ENCODE measurements around the gene TUBGCP6.

DNA sequence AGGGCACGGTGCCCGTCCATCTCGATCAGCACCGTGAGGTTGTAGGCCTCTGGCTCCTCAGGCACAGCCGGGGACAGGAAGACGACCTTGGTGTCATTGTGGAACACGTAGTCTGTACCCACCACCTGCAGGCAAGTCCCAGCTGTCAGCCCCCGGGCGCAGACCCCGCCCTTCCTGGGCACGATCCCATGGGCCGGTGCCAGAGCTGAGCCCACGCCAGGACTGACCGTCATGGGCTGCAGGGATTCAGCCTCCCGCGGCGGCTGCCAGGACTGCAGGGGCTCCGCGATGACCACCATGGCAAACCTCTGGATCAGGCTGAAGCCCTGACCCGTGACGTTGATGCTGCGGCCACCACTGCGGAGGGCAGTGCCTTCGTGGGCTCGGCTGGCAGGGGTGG lies 37.1 kb upstream of the TUBGCP6 start:
- TF ChIP-seq TAF1 (IDR thresholded peaks at IDR 0.05; ENCODE audit: low read depth, low read length) = no peak
- TF ChIP-seq PAX5 (IDR thresholded peaks at IDR 0.05; ENCODE audit: insufficient read depth, low read length, severe bottlenecking) = no peak
